Fibroblast of mammary gland (primary cell): ENCODE data around the gene GCNT2.
"Not testable (repeated sequence)": the region's sequence is repeated elsewhere in the genome, so short reads cannot be mapped to it uniquely, and the experiment has no call there.

Experiments used
- DNase-seq: peaks from one replicate; pipeline ENCODE4 v3.0.0-alpha.2; 2010; ENCODE audit warnings: low read depth
- H3K4me3 ChIP-seq: 2 replicates; pipeline ENCODE4 v1.5.1; 2011; ENCODE audit warnings: low read depth, mild to moderate bottlenecking, low read length, moderate library complexity; ENCODE audit not compliant: control insufficient read depth
- TF ChIP-seq, protein P1 (sequence below): conservative IDR thresholded peaks from 2 replicates; pipeline ENCODE4 v1.5.1; 2011; ENCODE audit warnings: low read depth, low read length, inconsistent platforms; ENCODE audit not compliant: control insufficient read depth, insufficient read depth

The GCNT2 gene

DNA sequence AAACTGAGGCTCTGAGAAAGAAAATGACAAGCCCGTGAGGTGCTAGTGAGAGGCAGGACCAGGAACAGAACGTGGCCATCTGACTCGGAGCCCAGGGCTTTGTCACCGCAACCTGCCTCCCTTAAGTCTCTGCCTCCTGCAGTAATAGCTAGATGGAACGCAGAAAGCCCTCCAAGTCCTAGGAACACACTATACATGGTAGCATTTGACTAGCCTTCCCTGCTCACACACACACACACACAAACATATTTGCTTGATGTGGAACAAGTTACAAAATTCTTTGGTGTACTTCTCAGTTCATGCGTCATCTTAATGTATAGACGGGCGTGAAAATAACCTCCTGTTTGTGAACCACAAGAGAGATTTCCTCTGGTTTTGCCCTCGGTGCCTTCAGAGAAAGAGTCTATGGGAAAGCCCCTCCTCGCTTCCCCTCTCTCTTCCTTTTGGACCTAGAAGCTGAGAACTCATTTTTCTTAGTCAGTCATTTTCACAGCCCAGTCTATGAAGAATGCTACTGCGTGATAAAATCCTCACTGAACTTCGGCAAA lies 134.4 kb downstream of the GCNT2 start:
- H3K4me3 ChIP-seq: no peak overlapping the region
- no peak for DNase-seq
- TF ChIP-seq, protein P1, sequence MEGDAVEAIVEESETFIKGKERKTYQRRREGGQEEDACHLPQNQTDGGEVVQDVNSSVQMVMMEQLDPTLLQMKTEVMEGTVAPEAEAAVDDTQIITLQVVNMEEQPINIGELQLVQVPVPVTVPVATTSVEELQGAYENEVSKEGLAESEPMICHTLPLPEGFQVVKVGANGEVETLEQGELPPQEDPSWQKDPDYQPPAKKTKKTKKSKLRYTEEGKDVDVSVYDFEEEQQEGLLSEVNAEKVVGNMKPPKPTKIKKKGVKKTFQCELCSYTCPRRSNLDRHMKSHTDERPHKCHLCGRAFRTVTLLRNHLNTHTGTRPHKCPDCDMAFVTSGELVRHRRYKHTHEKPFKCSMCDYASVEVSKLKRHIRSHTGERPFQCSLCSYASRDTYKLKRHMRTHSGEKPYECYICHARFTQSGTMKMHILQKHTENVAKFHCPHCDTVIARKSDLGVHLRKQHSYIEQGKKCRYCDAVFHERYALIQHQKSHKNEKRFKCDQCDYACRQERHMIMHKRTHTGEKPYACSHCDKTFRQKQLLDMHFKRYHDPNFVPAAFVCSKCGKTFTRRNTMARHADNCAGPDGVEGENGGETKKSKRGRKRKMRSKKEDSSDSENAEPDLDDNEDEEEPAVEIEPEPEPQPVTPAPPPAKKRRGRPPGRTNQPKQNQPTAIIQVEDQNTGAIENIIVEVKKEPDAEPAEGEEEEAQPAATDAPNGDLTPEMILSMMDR: no peak

DNA sequence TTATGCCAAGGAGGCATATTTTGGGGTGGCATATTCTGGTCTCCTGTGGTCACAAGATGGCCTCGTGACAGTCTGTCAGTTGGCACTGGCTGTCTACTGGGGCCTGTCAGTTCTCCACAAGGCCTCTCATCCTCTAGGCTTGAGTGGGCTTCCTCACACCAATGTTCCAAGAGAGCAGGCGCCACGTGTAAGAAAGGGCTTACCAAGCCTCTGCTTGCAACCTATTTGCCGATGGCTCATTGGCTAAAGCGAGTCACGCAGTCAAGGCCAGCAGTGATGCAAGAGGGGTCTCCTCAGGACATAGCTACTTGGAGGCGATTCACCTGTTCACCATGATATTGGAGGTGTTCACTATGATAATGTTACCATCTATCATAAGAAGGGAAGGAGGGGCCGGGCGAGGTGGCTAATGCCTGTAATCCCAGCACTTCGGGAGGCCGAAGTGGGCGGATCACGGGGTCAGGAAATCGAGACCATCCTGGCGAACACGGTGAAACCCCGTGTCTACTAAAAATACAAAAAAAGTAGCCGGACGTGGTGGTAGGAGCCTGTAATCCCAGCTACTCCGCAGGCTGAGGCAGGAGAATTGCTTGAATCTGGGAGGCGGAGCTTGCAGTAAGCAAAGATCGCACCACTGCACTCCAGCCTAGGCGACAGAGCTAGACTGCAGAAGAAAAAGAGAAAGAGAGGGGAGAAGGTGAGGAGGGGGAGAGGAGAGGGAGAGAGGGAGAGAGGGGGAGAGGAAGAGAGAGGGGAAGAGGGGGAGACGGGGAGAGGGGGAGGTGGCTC lies 138.0 kb downstream of the GCNT2 start:
- DNase-seq: no peak
- TF ChIP-seq, protein P1: no peak
- H3K4me3 ChIP-seq: no peak overlapping the region

DNA sequence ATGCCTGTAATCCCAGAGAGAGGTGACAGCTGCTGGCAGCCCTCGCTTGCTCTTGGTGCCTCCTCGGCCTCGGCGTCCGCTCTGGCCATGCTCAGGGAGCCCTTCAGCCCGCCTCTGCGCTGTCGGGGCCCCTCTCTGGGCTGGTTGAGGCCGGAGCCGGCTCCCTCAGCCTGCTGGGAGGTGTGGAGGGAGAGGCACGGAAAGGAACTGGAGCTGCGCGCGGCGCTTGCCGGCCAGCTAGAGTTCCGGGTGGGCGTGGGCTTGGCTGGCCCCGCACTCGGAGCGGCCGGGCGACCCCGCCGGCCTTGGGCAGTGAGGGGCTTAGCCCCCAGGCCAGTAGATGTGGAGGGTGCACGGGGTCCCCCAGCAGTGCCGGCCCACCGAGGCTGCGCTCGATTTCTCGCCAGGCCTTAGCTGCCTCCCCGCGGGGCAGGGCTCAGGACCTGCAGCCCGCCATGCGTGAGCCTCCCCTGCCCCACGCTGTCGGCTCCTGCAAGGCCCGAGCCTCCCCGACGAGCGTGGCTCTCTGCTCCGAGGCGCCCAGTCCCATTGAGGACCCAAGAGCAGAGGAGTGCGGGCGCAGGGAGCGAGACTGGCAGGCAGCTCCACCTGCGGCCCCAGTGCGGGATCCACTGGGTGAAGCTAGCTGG lies 138.7 kb downstream of the GCNT2 start:
- no peak overlapping the region for H3K4me3 ChIP-seq
- DNase-seq: no peak

DNA sequence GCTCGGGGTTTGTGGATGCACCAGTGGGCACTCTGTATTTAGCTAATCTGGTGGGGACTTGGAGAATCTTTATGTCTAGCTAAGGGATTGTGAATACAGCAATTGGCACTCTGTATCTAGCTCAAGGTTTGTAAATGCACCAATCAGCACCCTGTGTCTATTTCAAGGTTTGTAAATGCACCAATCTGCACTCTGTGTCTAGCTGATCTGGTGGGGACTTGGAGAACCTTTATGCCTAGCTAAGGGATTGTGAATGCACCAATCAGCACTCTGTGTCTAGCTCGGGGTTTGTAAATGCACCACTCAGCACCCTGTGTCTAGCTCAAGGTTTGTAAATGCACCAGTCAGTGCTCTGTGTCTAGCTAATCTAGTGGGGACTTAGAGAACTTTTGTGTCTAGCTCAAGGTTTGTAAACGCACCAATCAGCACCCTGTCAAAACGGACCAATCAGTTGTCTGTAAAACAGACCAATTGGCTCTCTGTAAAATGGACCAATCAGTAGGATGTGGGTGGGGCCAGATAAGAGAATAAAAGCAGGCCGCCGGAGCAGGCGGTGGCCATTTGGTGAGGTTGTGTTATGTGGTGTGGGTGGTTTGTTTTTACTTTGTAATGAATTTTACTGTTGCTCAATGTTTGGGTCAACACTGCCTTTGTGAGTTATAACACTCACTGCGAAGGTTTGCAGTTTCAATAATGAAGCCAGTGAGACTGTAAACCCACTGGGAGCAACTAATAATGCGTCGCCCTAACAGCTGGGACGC lies 139.5 kb downstream of the GCNT2 start:
- H3K4me3 ChIP-seq, DNase-seq: not testable (repeated sequence)

More for the DNA sequence above, 138.7 kb downstream of the GCNT2 start:
- TF ChIP-seq, protein P1: no peak

DNA sequence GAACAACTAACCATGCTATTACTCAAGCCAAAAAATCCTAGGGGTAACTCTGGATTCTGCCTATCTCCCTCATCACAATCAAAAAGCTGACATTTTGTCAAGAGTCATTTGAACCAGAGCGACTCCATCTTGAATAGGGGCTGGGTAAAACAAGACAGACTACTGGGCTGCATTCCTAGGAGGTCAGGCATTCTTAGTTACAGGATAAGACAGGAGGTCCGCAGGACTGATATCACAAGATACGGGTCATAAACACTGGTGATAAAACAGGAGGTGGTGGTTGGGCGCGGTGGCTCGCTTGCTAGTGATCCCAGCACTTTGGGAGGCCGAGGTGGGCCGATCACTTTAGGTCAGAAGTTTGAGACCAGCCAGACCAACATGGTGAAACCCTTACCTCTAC lies 141.1 kb downstream of the GCNT2 start:
- TF ChIP-seq, protein P1: no peak
- no peak for DNase-seq
- no peak overlapping the region for H3K4me3 ChIP-seq

DNA sequence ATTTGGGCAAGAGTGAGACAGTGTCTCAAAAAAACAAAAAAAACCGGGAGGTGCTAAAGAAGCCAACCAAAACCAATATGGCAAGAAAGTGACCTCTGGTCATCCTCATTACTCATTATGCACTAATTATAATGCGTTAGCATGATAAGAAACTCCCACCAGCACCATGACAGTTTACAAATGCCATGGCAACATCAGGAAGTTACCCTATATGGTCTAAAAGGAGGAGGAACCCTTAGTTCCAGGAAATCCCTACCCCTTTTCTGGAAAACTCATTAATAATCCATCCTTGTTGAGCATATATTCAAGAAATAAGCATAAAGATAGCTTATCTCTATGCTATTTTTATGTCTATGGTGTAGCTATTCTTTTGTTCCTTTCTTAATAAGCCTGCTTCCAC lies 141.6 kb downstream of the GCNT2 start:
- no peak for DNase-seq
- no peak overlapping the region for H3K4me3 ChIP-seq
- TF ChIP-seq, protein P1: no peak

DNA sequence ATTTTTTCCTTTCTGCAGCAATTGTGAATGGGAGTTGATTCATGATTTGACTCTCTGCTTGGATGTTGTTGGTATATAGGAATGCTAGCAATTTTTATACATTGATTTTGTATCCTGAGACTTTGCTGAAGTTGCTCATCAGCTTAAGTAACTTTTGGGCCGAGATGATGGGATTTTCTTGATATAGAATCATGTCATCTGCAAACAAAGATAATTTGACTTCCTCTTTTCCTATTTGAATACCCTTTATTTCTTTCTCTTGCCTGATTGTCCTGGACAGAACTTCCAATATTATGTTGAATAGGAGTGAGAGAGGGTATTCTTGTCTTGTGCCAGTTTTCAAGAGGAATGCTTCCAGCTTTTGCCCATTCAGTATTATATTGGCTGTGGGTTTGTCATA lies 144.4 kb downstream of the GCNT2 start:
- not testable (repeated sequence) for DNase-seq, H3K4me3 ChIP-seq
